ENCODE measurements around the gene ZMYM1. TPM values are rescaled to one million over a fixed set of nuclear protein-coding genes. Genes with fewer than 3 reads are reported as not detected.

Gene ZMYM1
- total RNA-seq, 1 donor from 2014 or later, result 32.6 TPM

Other genes starting within 250 kb of the ZMYM1 start
- gene SMIM12, start 219.6 kb upstream of the ZMYM1 start, total RNA-seq, result 7.7 TPM
- gene DLGAP3, start 149.7 kb upstream of the ZMYM1 start, total RNA-seq, result 3.3 TPM
- 4.9 TPM for gene TMEM35B, start 94.0 kb upstream of the ZMYM1 start, total RNA-seq
- gene ZMYM6, start 47.4 kb upstream of the ZMYM1 start, total RNA-seq, result 37.5 TPM
- gene SFPQ, start 113.8 kb downstream of the ZMYM1 start, total RNA-seq, result 364 TPM
- 116 TPM for gene ZMYM4, start 189.3 kb downstream of the ZMYM1 start, total RNA-seq

Data from frontal cortex (tissue), 1 donor.